K562 (cell line): Measurements from ENCODE around the gene GPC2. TPM values are rescaled to one million over a fixed set of nuclear protein-coding genes. Genes with fewer than 3 reads are reported as not detected.

Experiments
- ATAC-seq: fragments of 200-7000 bp; cut with Tn5 transposase; 3 replicates; pipeline ENCODE4 v1.9.1; 2020; ENCODE audit warnings: moderate library complexity
- BruUV-seq: library from RNA; stranded (reverse); fragments of 400-500 nt; replicated peaks from 2 replicates; lab custom pipeline; 2021; lab: Mats Ljungman, UMichigan
- CTCF ChIA-PET: fragments of 300-600 bp; formaldehyde crosslinking; extraction: SDS; loops from one replicate; lab custom pipeline; 2021; ENCODE audit warnings: low intra/inter-chr PET ratio; lab: Yijun Ruan, JAX
- POLR2A ChIA-PET: fragments of 300-600, 350-650 bp; sonication (Branson Sonifier 250); formaldehyde crosslinking; extraction: SDS; loops from one replicate; lab custom pipeline; 2021; ENCODE audit warnings: antibody characterized with exemption, inconsistent platforms; lab: Yijun Ruan, JAX
- DNase-seq, 4 experiments: peaks; one replicate each; pipeline versions ENCODE4 v3.0.0 to v3.0.0-alpha.2; 2011 to 2018; ENCODE audit warnings: low spot score in 3 of 4, mixed read lengths in 3 of 4; ENCODE audit errors: extremely low read depth in 1 of 4
- FAIRE-seq: peaks from 2 replicates; lab custom pipeline; 2011; peaks lifted over from hg19 to GRCh38; lab: Jason Lieb, UNC
- H2AFZ ChIP-seq: 2 replicates; pipeline ENCODE4 v1.6.0; 2011; ENCODE audit warnings: low read depth, low read length, control low read depth, inconsistent platforms
- H3K27ac ChIP-seq: fragments of 200-600 bp; 3 replicates; pipeline ENCODE4 v1.8.0; 2011; ENCODE audit warnings: low read depth, mild to moderate bottlenecking, control low read depth, inconsistent platforms, low read length, moderate library complexity, mixed read lengths; ENCODE audit errors: extremely low read depth
- H3K27me3 ChIP-seq, 2 experiments: fragments of 300-600 bp in 1 of 2; 2 replicates in 1 of 2; 3 replicates in 1 of 2; pipeline versions ENCODE4 v1.6.0 to v1.8.0; 2011; ENCODE audit warnings: inconsistent platforms in 2 of 2, low read length in 2 of 2, mild to moderate bottlenecking in 1 of 2, mixed read lengths in 1 of 2, moderate library complexity in 1 of 2; ENCODE audit not compliant: control insufficient read depth in 2 of 2, insufficient read depth in 2 of 2
- H3K36me3 ChIP-seq: fragments of 300-600 bp; 3 replicates; pipeline ENCODE4 v1.8.0; 2011; ENCODE audit warnings: mild to moderate bottlenecking, low read length, inconsistent platforms; ENCODE audit not compliant: control insufficient read depth, insufficient read depth
- H3K4me1 ChIP-seq, 2 experiments: fragments of 200-600 bp in 1 of 2; replicated peaks in 1 of 2; 2 replicates in 1 of 2; 3 replicates in 1 of 2; pipeline versions ENCODE4 v1.5.1 to v1.8.0; 2011; ENCODE audit warnings: inconsistent platforms in 2 of 2, low read length in 2 of 2, mild to moderate bottlenecking in 1 of 2, mixed read lengths in 1 of 2, moderate library complexity in 1 of 2; ENCODE audit not compliant: control insufficient read depth in 2 of 2, insufficient read depth in 2 of 2
- H3K4me2 ChIP-seq: 2 replicates; pipeline ENCODE4 v1.6.1; 2011; ENCODE audit warnings: low read length, control low read depth, inconsistent platforms, mixed read lengths; ENCODE audit not compliant: insufficient read depth
- H3K4me3 ChIP-seq: fragments of 200-600 bp; sonication (generic), shearing (Covaris generic); 2 replicates; pipeline ENCODE4 v1.5.1; 2016; ENCODE audit warnings: control low read depth, inconsistent platforms
- H3K79me2 ChIP-seq: fragments of 200-600 bp; 3 replicates; pipeline ENCODE4 v1.8.0; 2011; ENCODE audit warnings: low read length, inconsistent platforms; ENCODE audit not compliant: control insufficient read depth, insufficient read depth
- H3K9ac ChIP-seq, 2 experiments: 2 replicates each; pipeline versions ENCODE4 v1.6.0 to v1.6.1; 2011; ENCODE audit warnings: low read depth in 2 of 2, low read length in 2 of 2, control low read depth in 1 of 2, inconsistent platforms in 1 of 2, mild to moderate bottlenecking in 1 of 2, mixed read lengths in 1 of 2; ENCODE audit not compliant: insufficient read depth in 1 of 2
- H3K9me1 ChIP-seq: one replicate; pipeline ENCODE4 v1.6.0; 2011; ENCODE audit warnings: inconsistent platforms, mild to moderate bottlenecking, low read length, moderate library complexity; ENCODE audit not compliant: control insufficient read depth, insufficient read depth
- H3K9me3 ChIP-seq: replicated peaks from 2 replicates; pipeline ENCODE4 v1.5.1; 2011; ENCODE audit warnings: low read depth, low read length, inconsistent platforms; ENCODE audit not compliant: control insufficient read depth, insufficient read depth
- H4K20me1 ChIP-seq: replicated peaks from 2 replicates; pipeline ENCODE4 v1.6.1; 2011; ENCODE audit warnings: low read length, inconsistent platforms, mixed read lengths; ENCODE audit not compliant: control insufficient read depth, insufficient read depth
- CTBP1 ChIP-seq: fragments of 450-650 bp; IDR thresholded peaks from 2 replicates; pipeline ENCODE4 v1.6.1; 2016; ENCODE audit warnings: borderline replicate concordance
- RAD51 ChIP-seq: fragments of 450-650 bp; IDR thresholded peaks from 2 replicates; pipeline ENCODE4 v1.7.1; 2016; ENCODE audit warnings: low read depth, mild to moderate bottlenecking, borderline replicate concordance
- SNAPC5 ChIP-seq: fragments of 250-450 bp; sonication (Bioruptor Pico); IDR thresholded peaks from 2 replicates; pipeline ENCODE4 v1.8.0; 2021; ENCODE audit warnings: moderate library complexity, mild to moderate bottlenecking, inconsistent platforms
- USF2 ChIP-seq: sonication (generic); formaldehyde crosslinking; IDR thresholded peaks from 2 replicates; pipeline ENCODE4 v1.5.0; 2020; ENCODE audit warnings: missing genetic modification reagents
- WGBS: fragments of 100-300 bp; shearing (Covaris generic); methylation state at CpG from one replicate; pipeline ENCODE4 v1.1.6; 2016; ENCODE audit warnings: low coverage, mixed read lengths; ENCODE audit not compliant: insufficient coverage; ENCODE audit errors: missing lambda C conversion rate; 5-methylcytosine and 5-hydroxymethylcytosine counted together
- in situ Hi-C: fragments of 300-500 bp; cut with MboI; formaldehyde crosslinking; loops from 4 replicates; pipeline ENCODE4 v1.15.0; 2018; ENCODE audit warnings: inconsistent platforms, mixed read lengths
- intact Hi-C: fragments of 100-400 bp; cut with micrococcal nuclease; formaldehyde crosslinking; loops from 2 replicates; pipeline ENCODE4 v1.14.2; 2022
- polyA plus RNA-seq, 8 experiments: library from polyadenylated mRNA; depleted of rRNA in 4 of 8; stranded (reverse) in 5 of 8; unstranded in 3 of 8; fragments of >200 nt; fragmentation: Nextera tagmentation in 2 of 8; fragmentation: Illumina TruSeq in 1 of 8; extraction: Ambion mirVana in 2 of 8; extraction: Trizol in 1 of 8; gene quantifications; 2 replicates each; pipeline versions ENCODE4 v1.2.1 to v1.2.3, GENCODE V29; 2011 to 2014; ENCODE audit warnings: inconsistent platforms in 1 of 8, missing spikeins in 1 of 8
- total RNA-seq, 7 experiments: library from RNA; depleted of rRNA in 6 of 7; stranded (reverse); fragments of >200 nt in 6 of 7; fragmentation: Illumina TruSeq in 2 of 7; extraction: Trizol in 2 of 7; gene quantifications; 2 replicates each; pipeline versions ENCODE4 v1.2.1 to v1.2.3, GENCODE V29; 2011 to 2021; ENCODE audit warnings: low replicate concordance in 1 of 7
- TF ChIP-seq, protein P1 (sequence below): fragments of 250-450 bp; sonication (Bioruptor Pico); IDR thresholded peaks from 2 replicates; pipeline ENCODE4 v1.5.0; 2022; ENCODE audit warnings: mild to moderate bottlenecking
- TF ChIP-seq, protein P2 (sequence below): sonication (generic); formaldehyde crosslinking; IDR thresholded peaks from 2 replicates; pipeline ENCODE4 v1.9.0; 2022; ENCODE audit warnings: mild to moderate bottlenecking, missing genetic modification reagents

The GPC2 gene
- total and polyA plus RNA-seq, 9 of the 15 experiments (the other 6 are each of a cell fraction or from before 2014, with no cell fraction given) = 0.06 to 7.7 (median 1.4) TPM; not detected in 1

- TF ChIP-seq USF2 (CRISPR knock-in tag) = peak; percentile 78
- TF ChIP-seq CTBP1 = peak; percentile 54; the same call in 1 of the 2 replicates
- TF ChIP-seq SNAPC5 (CRISPR knock-in tag) = no peak
- TF ChIP-seq, protein P1, sequence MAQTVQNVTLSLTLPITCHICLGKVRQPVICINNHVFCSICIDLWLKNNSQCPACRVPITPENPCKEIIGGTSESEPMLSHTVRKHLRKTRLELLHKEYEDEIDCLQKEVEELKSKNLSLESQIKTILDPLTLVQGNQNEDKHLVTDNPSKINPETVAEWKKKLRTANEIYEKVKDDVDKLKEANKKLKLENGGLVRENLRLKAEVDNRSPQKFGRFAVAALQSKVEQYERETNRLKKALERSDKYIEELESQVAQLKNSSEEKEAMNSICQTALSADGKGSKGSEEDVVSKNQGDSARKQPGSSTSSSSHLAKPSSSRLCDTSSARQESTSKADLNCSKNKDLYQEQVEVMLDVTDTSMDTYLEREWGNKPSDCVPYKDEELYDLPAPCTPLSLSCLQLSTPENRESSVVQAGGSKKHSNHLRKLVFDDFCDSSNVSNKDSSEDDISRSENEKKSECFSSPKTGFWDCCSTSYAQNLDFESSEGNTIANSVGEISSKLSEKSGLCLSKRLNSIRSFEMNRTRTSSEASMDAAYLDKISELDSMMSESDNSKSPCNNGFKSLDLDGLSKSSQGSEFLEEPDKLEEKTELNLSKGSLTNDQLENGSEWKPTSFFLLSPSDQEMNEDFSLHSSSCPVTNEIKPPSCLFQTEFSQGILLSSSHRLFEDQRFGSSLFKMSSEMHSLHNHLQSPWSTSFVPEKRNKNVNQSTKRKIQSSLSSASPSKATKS (CRISPR knock-in tag) = no peak
- TF ChIP-seq, protein P2, sequence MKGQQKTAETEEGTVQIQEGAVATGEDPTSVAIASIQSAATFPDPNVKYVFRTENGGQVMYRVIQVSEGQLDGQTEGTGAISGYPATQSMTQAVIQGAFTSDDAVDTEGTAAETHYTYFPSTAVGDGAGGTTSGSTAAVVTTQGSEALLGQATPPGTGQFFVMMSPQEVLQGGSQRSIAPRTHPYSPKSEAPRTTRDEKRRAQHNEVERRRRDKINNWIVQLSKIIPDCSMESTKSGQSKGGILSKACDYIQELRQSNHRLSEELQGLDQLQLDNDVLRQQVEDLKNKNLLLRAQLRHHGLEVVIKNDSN = peak; percentile 78
- peak; percentile 62 for TF ChIP-seq RAD51
- intact Hi-C loops = no loop called here
- CTCF ChIA-PET = no interaction called here
- in situ Hi-C loops = no loop called here
- Histone ChIP-seq H3K9me3 (no peaks in the 10 kb centered on the region), H3K27ac (no peak overlapping the region), H3K9ac (peak overlapping the region in 1 of 2 experiments; percentile 62; a peak in 2 of 4 replicates), H2AFZ (peak overlapping the region; percentile 49), H4K20me1 (no peaks in the 10 kb centered on the region), H3K27me3 (no peaks in the 10 kb centered on the region), H3K4me1 (peaks cover 33 to 48% of the 10 kb centered on the region in 2 experiments), H3K4me3 (no peak overlapping the region), H3K9me1 (no peaks in the 10 kb centered on the region), H3K4me2 (no peak overlapping the region), H3K36me3 (no peaks in the 10 kb centered on the region), H3K79me2 (peaks cover 5% of the 10 kb centered on the region)
- POLR2A ChIA-PET = no interaction called here
- BruUV-seq = no TSS peak
- DNase-seq (peak in 2 of 4 experiments; percentile 34 to 55), ATAC-seq (no peak), FAIRE-seq (no peak)
- 18% methylated on average over 6 of the region's 6 CpGs for WGBS
Measured at GRCh38 chr7:100163006-100163531, 14.1 kb downstream of the GPC2 start.
